Esophagus squamous epithelium (tissue), 5 donors: ENCODE data around the gene SS18L1. TPM values are rescaled to one million over a fixed set of nuclear protein-coding genes. Genes with fewer than 3 reads are reported as not detected.

ENCODE experiments used
- DNase-seq: peaks from one replicate; lab custom pipeline; 2025; lab: John Stamatoyannopoulos, UW
- H3K27ac ChIP-seq, 4 donors: fragments of 200-600 bp; sonication (generic); one replicate each; pipeline ENCODE4 v1.5.1; 2016 to 2019; ENCODE audit warnings: mild to moderate bottlenecking in 1 of 4
- H3K27me3 ChIP-seq, 4 donors: fragments of 200-600 bp; sonication (generic); 1 replicate in 3 of 4; 2 replicates in 1 of 4; pipeline versions ENCODE4 v1.5.1 to v1.6.0; 2017 to 2021; ENCODE audit warnings: antibody characterized with exemption in 1 of 4
- H3K36me3 ChIP-seq, 3 donors: fragments of 200-600 bp; sonication (generic); one replicate each; pipeline ENCODE4 v1.5.1; 2016 to 2019
- H3K4me1 ChIP-seq, 3 donors: fragments of 200-600 bp; sonication (generic); one replicate each; pipeline ENCODE4 v1.5.1; 2017 to 2019
- H3K4me3 ChIP-seq, 4 donors: fragments of 200-600 bp; sonication (generic); 1 replicate in 3 of 4; 2 replicates in 1 of 4; pipeline ENCODE4 v1.5.1; 2016 to 2019; ENCODE audit warnings: mild to moderate bottlenecking in 2 of 4, moderate library complexity in 1 of 4
- H3K9me3 ChIP-seq, 3 donors: fragments of 200-600 bp; sonication (generic); one replicate each; pipeline ENCODE4 v1.5.1; 2016 to 2019
- CTCF ChIP-seq, 6 experiments: fragments of 450-650 bp in 4 of 6; fragments of 200-600 bp in 2 of 6; sonication (generic) in 2 of 6; IDR thresholded peaks; one replicate each; pipeline ENCODE4 v1.5.1; 2016 to 2019; ENCODE audit warnings: antibody characterized with exemption in 6 of 6, mild to moderate bottlenecking in 4 of 6, moderate library complexity in 4 of 6
- POLR2A ChIP-seq, 4 donors: fragments of 450-650 bp; IDR thresholded peaks; one replicate each; pipeline ENCODE4 v1.6.1; 2017; ENCODE audit warnings: antibody characterized with exemption in 4 of 4, mild to moderate bottlenecking in 4 of 4, moderate library complexity in 3 of 4
- WGBS, 2 donors: methylation state at CpG; one replicate each; pipeline ENCODE4 v1.1.5; 2018; 5-methylcytosine and 5-hydroxymethylcytosine counted together
- intact Hi-C: fragments of 100-400 bp; cut with DNase I; formaldehyde crosslinking; loops from one replicate; pipeline ENCODE4 v1.15.0; 2022
- total RNA-seq, 4 donors: library from RNA; depleted of rRNA; stranded (reverse); fragments of >200 nt; gene quantifications; one replicate each; pipeline ENCODE4 v1.1.0, GENCODE V29; 2016
- donor health status: DM: yes; HTN: yes; CAD: no.

SS18L1 gene
- total RNA-seq, 4 donors from 2014 or later, result 7.8 to 24.5 (median 15.0) TPM

DNA sequence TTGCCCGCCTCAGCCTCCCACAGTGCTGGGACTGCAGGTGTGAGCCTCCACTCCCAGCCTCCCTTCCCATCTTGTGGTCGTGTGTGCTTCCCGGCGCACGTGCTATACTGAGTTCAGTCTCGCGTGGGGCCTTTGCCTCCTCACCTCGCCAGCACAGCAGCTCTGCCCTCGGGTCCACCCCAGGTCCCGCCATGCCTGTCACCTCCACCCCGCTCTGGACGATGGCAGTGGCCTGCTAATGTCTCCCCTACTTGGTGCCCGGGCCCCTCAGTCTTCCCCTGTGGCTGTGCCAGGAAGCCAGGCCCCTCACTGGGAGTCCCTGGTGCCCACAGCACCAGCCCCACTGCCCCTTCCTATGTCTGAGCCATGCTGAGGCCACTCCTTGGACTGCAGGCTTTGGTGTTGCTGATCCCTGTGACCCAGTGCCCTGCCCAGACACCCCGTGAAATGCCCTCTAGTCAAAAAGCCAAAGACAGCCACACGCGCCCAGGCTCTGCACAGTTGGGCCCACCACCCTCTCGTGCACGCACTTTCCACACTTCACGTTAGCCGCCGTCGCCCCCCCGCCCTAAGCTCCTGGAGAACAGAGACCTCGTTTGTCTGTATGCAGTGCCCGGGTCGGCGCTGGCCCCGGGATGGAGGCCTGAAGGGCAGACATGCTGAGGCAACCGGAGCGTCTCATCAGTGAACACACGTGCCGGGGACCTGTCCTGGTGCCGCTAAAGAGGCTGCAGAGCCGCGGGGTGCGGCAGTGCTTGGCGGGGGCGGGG is 62.2 kb downstream of the SS18L1 start:
- Histone ChIP-seq H3K4me1 (no peaks in the 10 kb centered on the region), H3K9me3 (no peaks in the 10 kb centered on the region), H3K36me3 (peaks cover 9 to 32% (median 11%) of the 10 kb centered on the region in 3 donors), H3K27ac (no peak overlapping the region), H3K27me3 (peaks cover 0 to 25% (median 0%) of the 10 kb centered on the region in 4 donors), H3K4me3 (no peak overlapping the region)
- intact Hi-C loops, result no loop called here
- 88% methylated on average over 15 to 27 of the region's 38 CpGs for WGBS, 2 donors
- DNase-seq, result no peak
- TF ChIP-seq POLR2A (IDR thresholded peaks at IDR 0.05) (no peak), CTCF (IDR thresholded peaks at IDR 0.05) (no peak)

DNA sequence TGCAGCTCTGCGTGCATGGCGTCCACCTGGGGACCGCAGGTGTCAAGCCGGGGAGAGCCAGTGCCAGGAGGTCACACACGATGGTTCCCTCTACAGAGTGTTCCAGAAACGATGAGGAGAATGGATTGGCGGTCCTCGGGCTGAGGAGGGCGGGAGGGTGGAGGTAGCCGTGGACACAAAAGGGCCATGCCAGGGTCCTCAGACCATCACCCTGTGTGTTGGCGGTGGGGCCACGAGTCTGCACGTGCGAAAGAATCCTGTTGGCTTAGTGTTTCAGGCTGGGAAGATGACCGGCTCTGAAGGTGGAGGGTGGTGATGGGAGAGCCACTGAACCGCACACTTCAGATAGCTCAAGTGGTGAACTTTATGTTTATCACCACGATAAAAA is 62.8 kb downstream of the SS18L1 start:
- Histone ChIP-seq H3K4me1 (no peaks in the 10 kb centered on the region), H3K27me3 (peaks cover 0 to 31% (median 0%) of the 10 kb centered on the region in 4 donors), H3K27ac (no peak overlapping the region), H3K9me3 (no peaks in the 10 kb centered on the region), H3K4me3 (no peak overlapping the region), H3K36me3 (peaks cover 5 to 26% (median 6%) of the 10 kb centered on the region in 3 donors)
- WGBS, 2 donors, result 78 to 84% methylated on average over 10 to 14 of the region's 17 CpGs
- no peak for DNase-seq
- TF ChIP-seq POLR2A (IDR thresholded peaks at IDR 0.05) (no peak), CTCF (IDR thresholded peaks at IDR 0.05) (no peak)
- intact Hi-C loops, result no loop called here

DNA sequence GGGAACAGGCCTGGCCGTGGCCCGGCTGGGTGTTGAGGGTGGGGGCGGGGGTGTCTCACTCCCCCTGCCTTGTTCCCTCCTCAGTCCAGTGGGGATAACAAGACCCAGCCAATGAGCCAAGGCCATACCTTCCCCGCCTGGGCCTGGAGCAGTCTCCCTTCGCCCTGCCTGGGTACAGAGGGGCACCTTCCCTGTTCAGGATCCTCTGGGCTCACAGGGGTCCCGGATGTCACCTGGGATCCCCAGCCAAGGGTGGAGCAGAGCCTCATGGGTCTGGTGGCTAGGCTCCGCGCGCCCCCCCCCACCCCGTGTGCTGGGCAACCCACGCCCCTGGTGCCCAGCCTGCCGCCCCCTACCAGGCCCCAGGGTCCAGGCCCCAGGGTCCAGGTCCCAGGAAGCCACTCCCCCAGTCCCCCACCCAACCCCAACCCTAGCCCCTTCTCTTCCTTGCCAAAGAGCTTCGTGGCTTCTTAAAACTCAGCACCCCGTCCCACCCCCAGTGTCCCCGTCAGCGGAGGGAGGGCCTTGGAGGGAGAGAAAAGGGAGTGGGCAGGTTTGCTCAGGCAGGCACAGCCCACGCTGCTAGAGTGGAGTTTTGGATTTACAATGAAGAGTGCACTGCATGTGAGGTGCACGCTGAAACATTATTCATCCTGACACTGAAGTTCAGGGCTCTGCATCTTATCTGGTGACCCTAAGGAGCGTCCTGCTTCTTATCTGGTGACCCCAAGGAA is 64.7 kb downstream of the SS18L1 start:
- peaks cover 0 to 44% (median 2%) of the 10 kb centered on the region in 4 donors for H3K27me3 ChIP-seq
- WGBS, 2 donors, result 48 to 100% methylated on average over 1 to 5 of the region's 19 CpGs
- TF ChIP-seq CTCF (IDR thresholded peaks at IDR 0.05), result no peak
- TF ChIP-seq POLR2A (IDR thresholded peaks at IDR 0.05), result no peak
- no peaks in the 10 kb centered on the region for H3K4me1 ChIP-seq
- no peaks in the 10 kb centered on the region for H3K9me3 ChIP-seq
- no peak overlapping the region for H3K27ac ChIP-seq
- H3K36me3 ChIP-seq, result peaks cover 0 to 7% (median 0%) of the 10 kb centered on the region in 3 donors
- DNase-seq, result no peak
- no peak overlapping the region for H3K4me3 ChIP-seq
- intact Hi-C loops, result no loop called here

DNA sequence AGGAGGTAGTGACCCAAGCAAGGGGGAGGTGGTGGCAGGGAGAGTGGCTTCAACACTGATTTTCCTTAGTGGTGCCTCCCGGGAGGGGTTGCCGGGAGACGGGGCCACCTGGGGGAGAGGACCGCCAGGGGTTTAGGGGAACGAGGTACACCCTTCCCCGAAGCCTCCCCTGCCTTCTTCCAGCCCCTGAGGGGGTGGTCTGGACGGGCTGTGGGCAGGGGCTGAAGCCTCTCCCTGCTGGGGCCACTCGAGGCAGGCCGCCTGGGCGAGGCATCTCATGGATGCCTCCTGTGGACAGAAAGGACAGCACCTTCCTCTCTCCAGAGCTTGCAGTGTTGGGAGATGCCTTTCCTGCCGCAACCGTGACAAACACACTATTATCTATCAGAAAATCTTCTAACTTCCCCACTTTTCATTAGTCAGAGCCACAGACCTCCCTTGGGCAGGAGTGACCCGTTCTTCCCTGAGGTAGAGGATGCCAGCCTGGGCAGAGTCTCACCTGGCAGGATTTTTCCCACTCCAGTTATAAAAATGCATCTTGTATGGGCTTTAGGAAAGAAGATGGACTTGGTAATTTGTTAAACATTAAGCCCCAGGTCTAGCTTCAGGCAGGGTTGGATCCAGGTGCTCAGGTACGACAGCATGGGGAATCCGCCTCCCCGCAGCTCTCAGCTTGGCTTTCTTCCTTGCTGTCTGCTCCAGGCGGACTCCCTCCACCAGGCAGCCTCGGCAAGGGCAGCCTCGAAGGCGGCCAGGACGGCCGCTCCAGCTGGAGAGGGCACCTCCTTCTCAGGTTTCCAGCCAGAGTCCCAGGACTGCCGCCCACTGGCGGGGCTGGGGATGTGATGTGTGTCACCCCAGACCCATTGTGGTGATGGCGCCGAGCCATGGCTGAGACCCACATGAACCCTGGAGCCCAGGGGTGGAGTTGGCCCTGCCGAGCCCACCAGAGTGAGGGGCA is 65.5 kb downstream of the SS18L1 start:
- Histone ChIP-seq H3K27me3 (peaks cover 0 to 49% (median 2%) of the 10 kb centered on the region in 4 donors), H3K9me3 (no peaks in the 10 kb centered on the region), H3K27ac (no peak overlapping the region), H3K4me3 (no peak overlapping the region), H3K36me3 (no peaks in the 10 kb centered on the region), H3K4me1 (no peaks in the 10 kb centered on the region)
- DNase-seq, result no peak
- TF ChIP-seq POLR2A (IDR thresholded peaks at IDR 0.05) (no peak), CTCF (IDR thresholded peaks at IDR 0.05) (no peak)
- WGBS, 2 donors, result 18 to 31% methylated on average over 3 to 12 of the region's 27 CpGs
- intact Hi-C loops, result no loop called here
